ENCODE data around the gene TEAD3.

Gene TEAD3

DNA sequence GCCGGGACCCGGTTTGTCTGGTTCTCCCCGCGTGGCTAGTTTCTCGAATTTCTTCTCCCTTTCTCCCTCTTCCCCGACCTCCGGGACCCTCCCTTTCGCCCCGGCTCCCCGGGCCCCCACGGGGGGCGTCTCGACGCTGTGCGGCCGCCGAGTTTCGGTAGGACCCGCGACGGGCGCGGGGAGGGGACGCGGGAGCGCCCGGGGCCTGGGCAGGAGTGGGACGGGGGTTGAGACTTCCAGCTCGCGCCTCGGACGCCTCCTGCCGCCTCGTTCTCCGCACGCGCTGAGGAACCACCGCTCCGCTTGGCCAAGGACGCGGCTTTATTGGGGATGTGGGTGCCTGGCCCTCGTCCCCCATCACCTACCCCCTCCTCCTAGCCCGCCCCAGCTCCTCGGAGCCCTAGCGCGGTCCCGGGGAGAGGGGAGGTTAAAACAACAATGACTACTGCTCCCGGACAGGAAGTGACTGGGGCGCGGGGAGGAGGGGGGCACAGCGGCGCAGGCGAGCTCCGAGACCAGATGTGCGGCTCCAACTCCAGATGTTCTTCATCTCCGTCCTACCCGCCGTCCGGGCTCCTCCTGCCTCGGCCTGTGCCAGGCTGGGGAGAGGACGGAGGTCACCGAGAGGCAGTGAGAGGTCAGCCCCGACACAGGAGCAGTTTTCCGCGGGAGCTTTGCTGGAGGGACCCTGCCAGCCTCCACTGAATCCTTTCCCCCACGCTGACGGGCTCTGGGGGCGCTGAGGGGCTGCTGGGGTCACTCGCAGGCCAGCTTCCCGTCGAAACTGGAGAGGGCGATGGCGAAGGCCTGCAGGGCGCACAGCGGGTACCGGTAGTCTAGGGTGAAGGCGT, 917 bp upstream of the TEAD3 start:
- no peaks in the 10 kb centered on the region for H3K36me3 ChIP-seq (ENCODE audit: low read depth)
- ATAC-seq (ENCODE audit: low read depth): peak; percentile 53
- H3K4me3 ChIP-seq (ENCODE audit: severe bottlenecking): peak overlapping the region; percentile 88
- peak overlapping the region; percentile 96 for H3K27ac ChIP-seq (ENCODE audit: poor library complexity, severe bottlenecking)
- peak; percentile 78 for DNase-seq (ENCODE audit: low spot score)
- H3K4me1 ChIP-seq (ENCODE audit: insufficient read depth, poor library complexity, severe bottlenecking): no peaks in the 10 kb centered on the region
- TF ChIP-seq, protein P1, sequence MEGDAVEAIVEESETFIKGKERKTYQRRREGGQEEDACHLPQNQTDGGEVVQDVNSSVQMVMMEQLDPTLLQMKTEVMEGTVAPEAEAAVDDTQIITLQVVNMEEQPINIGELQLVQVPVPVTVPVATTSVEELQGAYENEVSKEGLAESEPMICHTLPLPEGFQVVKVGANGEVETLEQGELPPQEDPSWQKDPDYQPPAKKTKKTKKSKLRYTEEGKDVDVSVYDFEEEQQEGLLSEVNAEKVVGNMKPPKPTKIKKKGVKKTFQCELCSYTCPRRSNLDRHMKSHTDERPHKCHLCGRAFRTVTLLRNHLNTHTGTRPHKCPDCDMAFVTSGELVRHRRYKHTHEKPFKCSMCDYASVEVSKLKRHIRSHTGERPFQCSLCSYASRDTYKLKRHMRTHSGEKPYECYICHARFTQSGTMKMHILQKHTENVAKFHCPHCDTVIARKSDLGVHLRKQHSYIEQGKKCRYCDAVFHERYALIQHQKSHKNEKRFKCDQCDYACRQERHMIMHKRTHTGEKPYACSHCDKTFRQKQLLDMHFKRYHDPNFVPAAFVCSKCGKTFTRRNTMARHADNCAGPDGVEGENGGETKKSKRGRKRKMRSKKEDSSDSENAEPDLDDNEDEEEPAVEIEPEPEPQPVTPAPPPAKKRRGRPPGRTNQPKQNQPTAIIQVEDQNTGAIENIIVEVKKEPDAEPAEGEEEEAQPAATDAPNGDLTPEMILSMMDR (IDR thresholded peaks at IDR 0.05; ENCODE audit: poor library complexity, severe bottlenecking): peak; percentile 3
- no peaks in the 10 kb centered on the region for H3K27me3 ChIP-seq (ENCODE audit: insufficient read depth, poor library complexity, severe bottlenecking)
- H3K9me3 ChIP-seq (ENCODE audit: severe bottlenecking): no peaks in the 10 kb centered on the region

DNA sequence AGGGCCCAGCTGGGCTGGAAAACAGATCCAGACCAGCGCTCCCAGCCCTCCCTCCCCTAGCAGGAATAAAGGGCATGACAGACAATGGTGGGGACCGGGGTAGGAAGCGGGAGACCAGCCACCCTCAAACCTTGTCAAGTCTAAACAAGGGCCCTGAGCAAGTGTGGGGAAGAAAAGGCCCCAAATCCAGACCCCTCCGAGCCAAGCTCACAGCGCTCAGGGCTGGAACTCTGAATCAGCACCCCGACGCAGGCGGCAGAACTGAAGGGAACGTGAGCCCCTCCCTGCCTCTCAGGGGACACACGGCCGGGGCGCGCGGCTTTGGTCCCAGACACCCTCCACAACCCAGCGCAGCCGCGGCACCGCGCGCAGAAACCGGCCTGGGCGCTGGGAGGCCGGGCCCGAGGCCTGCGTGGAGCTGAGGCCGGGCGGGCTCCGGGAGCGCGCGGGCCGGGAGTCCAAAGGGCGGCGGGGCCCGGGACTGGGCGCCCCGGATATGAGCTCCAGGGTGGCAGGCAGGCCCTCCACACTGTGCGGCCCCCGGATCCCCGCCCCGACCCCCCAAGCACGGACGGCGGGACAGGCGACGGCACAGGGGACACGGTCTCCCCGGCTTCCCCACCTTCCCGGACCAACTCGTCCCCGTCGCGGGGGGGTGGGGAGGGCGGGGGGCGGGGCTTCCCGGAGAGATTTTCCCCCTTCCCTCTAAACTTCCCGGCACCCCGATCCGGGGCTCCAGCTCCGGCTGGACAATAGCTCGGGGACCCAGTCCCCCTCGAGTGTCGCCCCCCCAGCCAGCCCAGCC, 641 bp downstream of the TEAD3 start:
- H3K9me3 ChIP-seq (ENCODE audit: severe bottlenecking): no peaks in the 10 kb centered on the region
- H3K4me3 ChIP-seq (ENCODE audit: severe bottlenecking): peak overlapping the region; percentile 88
- H3K27ac ChIP-seq (ENCODE audit: poor library complexity, severe bottlenecking): peak overlapping the region; percentile 96
- H3K27me3 ChIP-seq (ENCODE audit: insufficient read depth, poor library complexity, severe bottlenecking): no peaks in the 10 kb centered on the region
- H3K36me3 ChIP-seq (ENCODE audit: low read depth): no peaks in the 10 kb centered on the region
- ATAC-seq (ENCODE audit: low read depth) (peak; percentile 7; the same call in 2 of the 3 replicates), DNase-seq (ENCODE audit: low spot score) (peak; percentile 59)
- H3K4me1 ChIP-seq (ENCODE audit: insufficient read depth, poor library complexity, severe bottlenecking): peaks cover 11% of the 10 kb centered on the region
- TF ChIP-seq, protein P1 (IDR thresholded peaks at IDR 0.05; ENCODE audit: poor library complexity, severe bottlenecking): no peak

DNA sequence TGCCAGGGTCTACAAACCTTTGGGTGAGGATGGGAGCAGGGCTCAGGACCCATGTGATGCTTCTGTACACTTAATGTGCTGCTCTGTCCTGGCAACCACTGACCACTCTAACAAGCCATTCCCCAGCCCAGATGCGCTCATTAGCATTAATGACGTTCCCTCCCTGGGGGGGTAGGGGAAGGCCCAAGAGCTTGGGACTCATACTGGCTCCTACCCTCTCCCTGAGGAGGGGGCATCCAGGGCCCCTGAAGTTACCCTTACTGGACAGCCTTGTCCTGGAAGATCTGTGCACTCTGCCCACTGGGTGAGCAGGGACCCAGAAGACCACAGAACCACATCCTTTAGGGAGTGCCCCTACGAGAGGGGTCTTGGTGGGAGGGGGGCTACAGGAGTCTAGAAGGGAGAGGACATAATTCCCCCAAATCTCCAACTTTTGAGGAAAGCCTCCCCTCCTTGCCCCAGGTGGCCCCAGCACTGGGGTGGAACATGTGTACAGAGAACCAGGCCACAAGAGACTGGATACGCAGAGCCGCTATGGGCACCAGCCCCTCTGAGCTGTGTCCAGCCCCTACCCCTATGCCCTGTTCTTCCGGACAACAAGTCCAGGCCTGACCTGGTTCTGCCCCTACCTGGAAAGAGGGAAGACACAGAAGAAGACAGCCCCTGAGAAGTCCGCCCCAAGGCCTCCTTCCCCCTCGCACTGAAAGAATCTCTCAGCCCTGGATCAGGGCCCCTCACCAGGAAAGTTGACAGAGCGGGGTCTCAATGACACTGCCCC, 1.4 kb downstream of the TEAD3 start:
- no peaks in the 10 kb centered on the region for H3K27me3 ChIP-seq (ENCODE audit: insufficient read depth, poor library complexity, severe bottlenecking)
- ATAC-seq (ENCODE audit: low read depth) (no peak), DNase-seq (ENCODE audit: low spot score) (no peak)
- peaks cover 19% of the 10 kb centered on the region for H3K4me1 ChIP-seq (ENCODE audit: insufficient read depth, poor library complexity, severe bottlenecking)
- no peaks in the 10 kb centered on the region for H3K36me3 ChIP-seq (ENCODE audit: low read depth)
- TF ChIP-seq, protein P1 (IDR thresholded peaks at IDR 0.05; ENCODE audit: poor library complexity, severe bottlenecking): no peak
- H3K27ac ChIP-seq (ENCODE audit: poor library complexity, severe bottlenecking): peak overlapping the region; percentile 96
- peak overlapping the region; percentile 88 for H3K4me3 ChIP-seq (ENCODE audit: severe bottlenecking)
- H3K9me3 ChIP-seq (ENCODE audit: severe bottlenecking): no peaks in the 10 kb centered on the region

DNA sequence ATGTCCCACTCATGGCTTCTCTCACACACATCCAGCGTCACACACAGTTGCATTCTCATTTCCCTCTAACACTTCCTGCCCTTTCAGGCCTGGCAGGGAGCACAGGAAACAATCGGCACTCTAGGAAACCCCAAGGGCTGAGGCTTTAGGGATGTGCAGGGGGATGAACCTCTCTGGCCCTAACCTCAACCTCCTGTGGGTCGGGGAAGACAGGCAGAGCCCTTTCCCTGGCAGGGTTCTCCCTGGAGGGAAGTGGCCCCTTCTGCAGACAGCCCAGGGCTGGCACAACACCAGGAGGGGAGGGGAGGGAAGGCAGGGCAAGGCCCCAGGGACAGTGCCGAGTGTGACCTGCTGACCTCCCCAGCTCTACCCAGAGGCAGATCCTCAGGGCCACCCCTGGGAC, 2.7 kb downstream of the TEAD3 start:
- Histone ChIP-seq H3K4me3 (ENCODE audit: severe bottlenecking) (no peak overlapping the region), H3K27ac (ENCODE audit: poor library complexity, severe bottlenecking) (peak overlapping the region; percentile 96), H3K36me3 (ENCODE audit: low read depth) (no peaks in the 10 kb centered on the region), H3K9me3 (ENCODE audit: severe bottlenecking) (no peaks in the 10 kb centered on the region), H3K4me1 (ENCODE audit: insufficient read depth, poor library complexity, severe bottlenecking) (peaks cover 31% of the 10 kb centered on the region), H3K27me3 (ENCODE audit: insufficient read depth, poor library complexity, severe bottlenecking) (no peaks in the 10 kb centered on the region)
- TF ChIP-seq, protein P1 (IDR thresholded peaks at IDR 0.05; ENCODE audit: poor library complexity, severe bottlenecking): no peak
- ATAC-seq (ENCODE audit: low read depth) (peak; percentile 2; the same call in 1 of the 3 replicates), DNase-seq (ENCODE audit: low spot score) (no peak)
